Inflammatory macrophage treated with lipopolysaccharide for 4 hours (primary cell): Measurements from ENCODE around the gene SMG6.

ENCODE experiments used
- DNase-seq: peaks from one replicate; pipeline ENCODE4 v3.0.0-alpha.2; 2020

SMG6 gene

DNA sequence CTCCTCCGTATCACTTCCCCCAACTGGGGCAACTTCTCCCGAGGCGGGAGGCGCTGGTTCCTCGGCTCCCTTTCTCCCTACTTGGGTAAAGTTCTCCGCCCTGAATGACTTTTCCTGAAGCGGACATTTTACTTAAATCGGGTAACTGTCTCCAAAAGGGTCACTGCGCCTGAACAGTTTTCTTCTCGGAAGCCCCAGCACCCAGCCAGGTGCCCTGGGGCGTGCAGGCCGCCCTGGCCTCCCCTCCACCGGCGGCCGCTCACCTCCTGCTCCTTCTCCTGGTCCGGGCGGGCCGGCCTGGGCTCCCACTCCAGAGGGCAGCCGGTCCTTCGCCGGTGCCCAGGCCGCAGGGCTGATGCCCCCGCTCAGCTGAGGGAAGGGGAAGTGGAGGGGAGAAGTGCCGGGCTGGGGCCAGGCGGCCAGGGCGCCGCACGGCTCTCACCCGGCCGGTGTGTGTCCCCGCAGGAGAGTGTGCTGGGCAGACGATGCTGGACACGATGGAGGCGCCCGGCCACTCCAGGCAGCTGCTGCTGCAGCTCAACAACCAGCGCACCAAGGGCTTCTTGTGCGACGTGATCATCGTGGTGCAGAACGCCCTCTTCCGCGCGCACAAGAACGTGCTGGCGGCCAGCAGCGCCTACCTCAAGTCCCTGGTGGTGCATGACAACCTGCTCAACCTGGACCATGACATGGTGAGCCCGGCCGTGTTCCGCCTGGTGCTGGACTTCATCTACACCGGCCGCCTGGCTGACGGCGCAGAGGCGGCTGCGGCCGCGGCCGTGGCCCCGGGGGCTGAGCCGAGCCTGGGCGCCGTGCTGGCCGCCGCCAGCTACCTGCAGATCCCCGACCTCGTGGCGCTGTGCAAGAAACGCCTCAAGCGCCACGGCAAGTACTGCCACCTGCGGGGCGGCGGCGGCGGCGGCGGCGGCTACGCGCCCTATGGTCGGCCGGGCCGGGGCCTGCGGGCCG lies 247.1 kb downstream of the SMG6 start:
- DNase-seq, result peak; percentile 43

DNA sequence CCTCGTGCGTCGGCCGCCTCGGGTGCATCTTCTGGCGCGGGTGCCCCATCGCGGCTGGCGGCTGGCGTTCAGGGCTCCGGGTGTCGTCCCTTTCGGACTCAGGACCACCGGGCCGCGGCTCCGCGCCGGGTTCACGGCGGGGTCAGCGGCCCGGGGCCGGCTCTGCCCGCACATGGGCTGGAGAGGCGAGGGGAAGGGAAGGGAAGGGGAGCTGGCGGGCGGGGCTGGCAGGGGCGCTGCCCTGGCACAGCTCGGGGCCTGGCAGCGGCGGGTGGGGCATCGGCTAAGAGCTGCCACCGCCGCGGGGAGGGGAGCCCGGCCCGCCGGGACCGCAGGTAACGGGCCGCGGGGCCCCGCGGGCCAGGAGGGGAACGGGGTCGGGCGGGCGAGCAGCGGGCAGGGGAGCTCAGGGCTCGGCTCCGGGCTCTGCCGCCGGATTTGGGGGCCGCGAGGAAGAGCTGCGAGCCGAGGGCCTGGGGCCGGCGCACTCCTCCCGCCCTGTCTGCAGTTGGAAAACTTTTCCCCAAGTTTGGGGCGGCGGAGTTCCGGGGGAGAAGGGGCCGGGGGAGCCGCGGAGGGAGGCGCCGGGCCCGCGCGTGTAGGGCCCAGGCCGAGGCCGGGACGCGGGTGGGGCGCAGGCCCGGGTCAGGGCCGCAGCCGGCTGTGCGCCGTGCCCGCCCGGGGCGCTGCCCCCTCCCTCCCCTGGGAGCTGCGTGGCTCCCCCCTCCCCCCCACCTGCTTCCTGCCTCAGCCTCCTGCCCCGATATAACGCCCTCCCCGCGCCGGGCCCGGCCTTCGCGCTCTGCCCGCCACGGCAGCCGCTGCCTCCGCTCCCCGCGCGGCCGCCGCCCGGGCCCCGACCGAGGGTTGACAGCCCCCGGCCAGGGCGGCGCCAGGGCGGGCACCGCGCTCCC lies 248.0 kb downstream of the SMG6 start:
- peak; percentile 10 for DNase-seq

DNA sequence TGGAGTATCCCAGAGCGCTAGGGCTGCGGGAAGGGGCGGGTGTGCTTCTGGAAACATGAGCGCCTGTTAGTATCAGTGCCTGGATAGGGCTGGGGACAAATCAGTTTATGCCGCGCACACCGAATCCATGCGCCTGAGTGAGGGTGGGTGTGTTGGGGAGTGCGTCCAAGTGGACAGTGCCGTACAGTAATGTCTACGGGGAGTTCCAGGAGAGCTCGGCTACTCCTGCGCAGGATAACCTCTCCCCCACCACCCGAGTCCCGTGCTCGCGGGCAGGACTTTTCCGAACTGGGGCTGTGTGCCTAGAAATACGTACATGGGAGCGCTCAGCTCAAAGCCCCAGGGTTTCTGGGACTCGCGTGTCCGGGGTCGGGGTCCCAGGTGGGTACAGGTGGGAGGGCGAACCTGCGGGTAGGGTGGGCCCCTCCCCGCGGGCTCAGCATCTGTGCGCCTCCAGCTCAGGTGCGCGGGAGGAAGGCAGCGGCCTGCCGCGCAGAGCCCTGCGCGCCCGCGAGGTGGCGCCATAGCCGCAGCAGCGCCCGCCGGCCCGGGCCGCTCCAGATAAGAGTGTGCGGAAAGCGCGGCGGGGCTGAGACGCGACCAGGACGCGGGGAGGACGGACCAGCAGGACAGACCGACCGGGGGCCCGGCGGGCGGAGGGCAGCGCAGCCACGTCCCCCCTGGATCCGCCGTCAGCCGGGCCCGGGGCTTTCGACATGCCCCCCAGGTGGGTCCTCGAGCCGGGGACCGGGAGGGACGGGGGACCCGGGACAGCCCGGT lies 248.9 kb downstream of the SMG6 start, which contains the start of gene HIC1:
HIC1 (plus strand) TSS at position 592 of the 780 bp plus-strand sequence. CDS start 1,588 bp downstream, outside the sequence.
- DNase-seq, result peak; percentile 69

DNA sequence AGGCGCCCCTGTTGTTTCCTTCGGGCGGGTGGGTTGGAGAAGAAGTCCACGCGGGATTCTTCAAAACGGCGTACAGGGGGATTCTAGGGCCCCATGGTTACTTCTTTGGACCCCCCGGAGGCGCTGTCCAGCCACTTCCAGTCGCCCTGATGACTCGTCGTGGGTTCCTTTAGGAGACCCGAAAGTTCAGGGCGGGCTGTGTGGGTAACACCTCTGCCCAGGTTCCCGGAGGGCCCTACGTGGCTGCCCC lies 249.4 kb downstream of the SMG6 start:
- no peak for DNase-seq

DNA sequence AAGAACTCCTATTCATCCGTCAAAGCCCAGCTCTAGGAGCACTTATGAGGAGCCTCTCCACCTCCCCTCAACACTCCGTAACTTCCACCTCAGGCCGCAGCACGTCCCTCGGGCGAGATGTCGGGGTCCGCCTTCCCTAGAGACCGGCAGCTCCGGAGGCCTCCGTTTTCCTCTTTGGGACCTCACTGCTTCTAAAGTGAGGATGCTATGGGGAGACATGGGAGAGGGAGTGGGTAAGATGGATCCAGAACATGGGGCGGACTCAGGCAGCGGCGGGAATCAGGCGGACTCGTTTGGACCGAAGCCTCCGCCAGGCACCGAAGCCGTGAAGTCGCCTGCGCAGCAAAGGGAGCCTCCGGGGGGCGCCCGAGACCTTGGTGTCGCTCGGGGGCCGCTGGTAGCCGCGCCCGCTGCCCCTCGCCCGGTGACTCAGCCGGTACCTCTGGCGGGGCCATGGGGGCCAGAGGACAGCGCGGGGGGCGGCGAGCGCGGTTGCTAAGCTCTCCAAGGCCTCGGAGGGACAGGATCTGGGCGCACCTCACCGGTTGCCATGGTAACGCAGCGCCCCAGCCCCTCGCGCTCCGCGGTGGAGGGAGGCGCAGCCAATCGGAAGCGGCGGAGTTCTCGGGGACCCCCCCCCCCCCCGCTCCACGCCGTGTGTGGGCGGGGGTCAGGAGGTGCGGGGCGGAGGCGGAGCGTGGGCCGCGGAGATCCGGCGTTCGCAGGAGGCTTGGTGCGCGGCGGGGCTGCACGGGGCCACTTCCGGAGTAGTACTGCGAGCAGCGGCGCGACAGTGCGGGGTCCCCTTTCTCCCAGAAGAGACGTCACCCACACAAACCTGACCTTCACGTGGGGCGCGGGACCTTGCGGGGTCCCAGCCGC lies 250.0 kb downstream of the SMG6 start:
- DNase-seq, result peak; percentile 63

DNA sequence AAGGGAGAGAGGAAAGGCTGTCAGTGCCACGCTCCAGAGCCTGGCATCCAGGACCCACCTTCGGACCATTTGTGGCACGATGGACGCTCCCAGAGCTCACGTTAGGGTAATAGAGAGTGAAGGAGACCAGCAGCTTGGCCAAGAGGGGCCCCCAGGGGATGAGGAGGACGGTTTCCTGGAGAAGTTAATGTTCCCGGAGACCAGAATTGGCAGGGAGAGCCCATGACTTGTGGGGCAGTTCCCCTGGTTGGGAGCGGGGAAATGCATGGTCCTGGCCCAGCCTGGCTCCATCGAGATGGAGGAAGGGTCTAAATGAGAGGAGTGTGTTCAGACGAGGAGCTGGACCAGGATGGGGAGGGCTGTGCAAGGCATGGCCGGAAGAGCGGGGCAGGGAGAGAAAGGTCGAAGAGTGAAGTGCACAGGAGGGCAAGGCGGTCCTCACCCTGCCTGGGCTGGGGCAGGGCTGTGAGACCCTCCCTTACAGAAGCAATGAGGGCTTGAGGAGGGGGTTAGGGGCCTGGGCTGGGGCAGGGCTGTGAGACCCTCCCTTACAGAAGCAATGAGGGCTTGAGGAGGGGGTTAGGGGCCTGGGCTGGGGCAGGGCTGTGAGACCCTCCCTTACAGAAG lies 251.5 kb downstream of the SMG6 start:
- DNase-seq, result no peak

DNA sequence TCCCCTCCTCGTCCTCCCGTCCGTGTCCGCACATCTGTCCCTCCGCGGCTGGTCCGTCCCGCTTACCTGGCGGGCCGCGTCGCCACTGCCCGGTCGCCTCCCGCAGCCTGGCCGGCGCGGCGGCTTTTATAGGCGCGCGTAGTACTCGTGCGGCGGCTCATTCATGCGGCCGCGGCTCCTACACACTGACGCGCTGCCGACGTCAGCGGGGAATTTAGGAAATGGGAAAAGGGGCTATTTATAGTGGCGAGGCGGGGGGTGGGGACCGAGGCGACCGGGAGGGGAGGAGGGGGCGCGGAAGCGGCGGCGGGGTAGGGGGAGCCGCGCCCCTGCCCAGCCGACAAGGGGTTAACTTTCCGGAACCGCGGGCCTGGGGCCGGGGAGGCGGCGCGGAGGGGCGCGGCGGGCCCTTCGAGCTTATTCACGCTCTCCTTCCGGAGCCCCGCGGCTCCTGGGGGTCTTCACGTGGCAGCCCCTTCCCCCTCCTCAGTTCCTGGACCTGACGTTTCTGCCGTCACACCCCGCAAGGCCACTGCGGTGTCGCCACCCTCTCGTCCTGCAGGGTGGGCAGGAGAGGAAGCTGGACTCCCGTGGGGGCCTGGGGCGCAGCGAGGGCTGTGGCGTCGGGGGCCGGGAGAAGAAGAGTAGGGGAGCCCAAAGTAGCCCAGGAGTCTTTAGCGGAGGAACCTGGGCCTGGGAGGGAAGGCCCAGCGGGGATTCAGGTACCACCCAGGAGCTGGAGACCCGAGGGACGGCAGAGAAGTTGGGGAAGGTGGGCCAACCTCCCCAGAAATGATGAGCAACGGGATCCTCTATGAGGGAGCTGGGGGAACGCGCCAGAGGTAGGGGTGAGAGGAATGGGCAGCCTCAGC lies 252.3 kb downstream of the SMG6 start:
- peak; percentile 54 for DNase-seq

DNA sequence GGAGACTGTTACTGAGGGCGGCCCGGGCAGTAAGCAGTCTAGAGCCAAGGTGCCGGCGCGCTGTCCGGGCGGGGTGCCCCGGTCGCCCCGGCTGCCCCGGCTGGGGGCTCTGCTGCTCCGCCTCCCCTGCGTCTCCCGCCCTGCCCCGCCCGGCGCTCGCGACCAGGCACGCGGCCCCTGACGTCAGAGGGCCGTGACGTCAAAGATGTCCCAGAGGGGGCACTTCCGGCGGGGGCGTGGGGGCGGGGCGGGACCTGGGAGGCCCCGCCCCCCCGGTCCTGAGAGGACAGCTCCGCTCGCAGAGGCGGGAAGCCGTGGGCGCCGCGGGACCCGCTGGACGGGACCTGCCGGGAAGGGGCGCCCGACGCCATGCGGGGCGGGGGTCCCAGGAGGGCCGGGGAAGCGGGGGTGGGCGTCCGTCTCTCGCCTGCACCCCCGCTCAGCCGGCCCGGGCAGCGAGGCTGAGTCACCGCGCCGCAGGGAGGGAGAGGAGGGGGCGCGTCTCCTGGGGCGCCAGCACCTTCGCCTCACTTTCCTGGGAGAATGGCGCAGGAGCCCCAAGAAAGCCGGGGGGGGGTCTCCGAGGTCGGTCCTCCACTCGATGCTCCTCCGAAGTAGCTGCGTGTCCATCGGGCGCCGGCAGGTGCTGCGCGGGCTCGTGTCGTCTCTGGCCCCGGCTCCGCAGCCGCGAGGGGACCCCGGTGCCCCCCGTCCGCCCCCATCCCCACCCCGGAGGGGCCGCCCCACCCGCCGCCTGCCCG lies 253.1 kb downstream of the SMG6 start:
- DNase-seq, result peak; percentile 77

DNA sequence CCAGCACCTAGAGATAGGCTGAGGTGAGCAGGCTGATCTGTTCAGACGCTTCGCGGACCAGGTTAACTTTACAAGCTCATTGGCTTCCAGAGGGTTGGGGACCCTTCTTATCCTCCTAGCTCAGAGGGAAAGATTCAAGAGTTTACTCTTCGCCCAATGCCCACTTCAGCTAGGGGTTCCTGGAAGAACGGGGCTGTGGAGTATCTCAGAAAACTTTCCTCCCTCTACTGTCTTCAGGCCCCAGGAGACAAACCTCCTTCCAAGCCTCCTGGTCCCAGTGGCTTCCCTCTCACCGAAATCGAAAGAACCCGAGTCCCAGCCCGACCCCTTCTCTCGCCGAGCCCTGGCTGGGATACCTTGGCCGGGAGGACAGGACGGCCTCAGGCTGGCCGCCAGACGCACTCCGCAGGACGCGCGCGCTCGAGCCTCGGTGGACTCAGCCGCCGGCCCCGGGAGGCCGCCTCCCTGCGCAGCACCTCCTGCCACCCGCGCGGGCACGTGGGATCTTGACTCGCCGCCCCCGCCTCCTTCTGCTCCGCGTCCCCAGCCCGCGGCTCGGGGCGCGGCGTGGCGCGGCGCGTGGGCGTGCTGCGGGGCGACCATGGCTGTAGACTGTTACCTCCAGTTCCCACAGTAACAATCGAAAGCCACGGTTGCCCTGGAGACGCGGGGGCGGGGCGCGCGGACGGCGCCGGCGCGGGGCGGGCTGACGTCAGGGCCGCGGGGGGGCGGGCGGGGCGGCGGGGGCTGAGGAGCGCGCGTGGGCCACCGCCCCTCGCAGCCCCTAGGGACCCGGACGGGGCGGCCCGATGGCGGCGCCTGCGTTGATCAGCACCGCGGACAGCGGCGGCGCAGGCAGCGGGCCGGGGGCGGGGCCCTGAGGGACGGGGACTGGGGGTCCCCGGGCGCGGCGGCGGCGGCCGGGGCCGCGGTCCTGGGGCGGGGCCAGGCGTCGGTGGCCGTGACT lies 254.0 kb downstream of the SMG6 start:
- DNase-seq, result peak; percentile 83

DNA sequence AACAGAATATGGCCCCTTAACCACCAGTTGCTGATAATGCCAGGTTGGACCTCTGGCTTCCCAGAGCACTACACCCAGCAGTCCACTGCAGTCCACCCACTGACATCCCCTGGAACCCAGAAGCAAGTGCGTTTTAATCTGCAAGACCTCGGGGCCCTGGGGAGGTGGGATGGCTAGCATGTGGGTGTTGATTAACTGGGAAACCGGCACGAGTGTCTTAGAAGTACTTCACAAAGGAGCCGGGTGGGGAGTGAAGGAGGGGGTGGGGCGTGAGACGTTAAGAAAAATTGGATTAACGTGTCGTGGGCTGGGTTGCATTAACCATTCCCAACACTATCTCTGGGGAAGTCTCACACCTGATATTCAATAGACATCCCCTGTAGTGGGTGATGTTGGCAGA lies 254.8 kb downstream of the SMG6 start:
- DNase-seq, result no peak

DNA sequence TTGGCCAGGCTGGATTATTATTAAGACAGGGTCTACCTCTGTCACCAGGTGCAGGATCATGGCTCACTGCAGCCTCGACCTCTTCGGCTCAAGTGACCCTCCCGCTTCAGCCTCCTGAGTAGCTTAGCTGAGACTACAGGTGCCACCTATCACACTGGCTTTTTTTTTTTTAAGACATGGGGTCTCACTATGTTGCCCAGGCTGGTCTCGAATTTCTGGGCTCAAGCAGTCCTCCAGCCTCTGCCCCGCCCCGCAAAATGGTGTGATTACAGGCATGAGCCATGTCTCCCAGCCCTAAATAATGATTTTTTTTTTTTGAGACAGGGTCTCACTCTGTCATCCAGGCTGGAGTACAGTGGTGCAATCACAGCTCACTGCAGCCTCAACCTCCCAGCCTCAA lies 256.0 kb downstream of the SMG6 start:
- DNase-seq, result no peak

DNA sequence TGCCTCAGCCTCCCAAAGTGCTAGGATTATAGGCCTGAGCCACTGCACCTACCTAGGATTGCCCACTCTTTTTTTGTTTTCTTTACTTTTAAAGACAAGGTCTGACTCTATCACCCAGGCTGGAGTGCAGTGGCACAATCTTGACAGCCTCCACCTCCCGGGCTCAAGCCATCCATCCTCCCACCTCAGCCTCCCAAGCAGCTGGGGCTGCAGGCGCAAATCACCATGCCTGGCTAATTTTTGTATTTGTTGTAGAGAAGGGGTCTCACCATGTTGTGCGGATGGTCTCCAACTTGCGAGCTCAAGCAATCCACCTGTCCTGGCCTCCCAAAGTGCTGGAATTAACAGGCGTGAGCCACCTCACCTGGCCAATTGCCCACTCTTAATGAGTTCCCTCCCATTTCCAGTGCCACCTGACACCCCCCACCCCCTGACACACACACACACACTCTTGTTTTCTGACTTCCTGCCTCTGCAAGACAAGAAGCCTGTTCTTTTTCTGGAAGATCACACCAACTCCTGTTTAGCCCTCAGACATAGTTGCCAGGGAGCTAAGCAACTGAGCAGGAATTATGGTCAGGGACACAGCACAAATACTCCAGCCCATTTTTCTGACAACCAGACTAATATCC lies 259.2 kb downstream of the SMG6 start:
- DNase-seq, result no peak

DNA sequence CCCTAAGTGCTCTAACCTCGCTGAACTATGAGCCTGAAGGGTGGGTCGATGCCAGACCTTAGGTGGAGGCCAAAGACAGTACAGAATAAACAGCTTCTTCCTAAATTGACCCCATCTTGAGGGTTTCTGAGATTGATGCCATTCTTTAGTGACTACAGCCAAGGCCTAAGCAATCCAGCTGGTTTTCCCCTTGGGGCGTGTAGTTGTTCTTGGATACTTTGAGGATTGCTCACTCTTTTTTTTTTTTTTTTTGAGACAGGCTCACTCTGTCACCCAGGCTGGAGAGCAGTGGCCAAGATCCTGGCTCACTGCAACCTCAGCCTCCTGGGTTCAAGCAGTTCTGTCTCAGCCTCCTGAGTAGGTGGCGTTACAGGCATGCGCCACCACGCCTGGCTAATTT lies 259.8 kb downstream of the SMG6 start:
- no peak for DNase-seq

DNA sequence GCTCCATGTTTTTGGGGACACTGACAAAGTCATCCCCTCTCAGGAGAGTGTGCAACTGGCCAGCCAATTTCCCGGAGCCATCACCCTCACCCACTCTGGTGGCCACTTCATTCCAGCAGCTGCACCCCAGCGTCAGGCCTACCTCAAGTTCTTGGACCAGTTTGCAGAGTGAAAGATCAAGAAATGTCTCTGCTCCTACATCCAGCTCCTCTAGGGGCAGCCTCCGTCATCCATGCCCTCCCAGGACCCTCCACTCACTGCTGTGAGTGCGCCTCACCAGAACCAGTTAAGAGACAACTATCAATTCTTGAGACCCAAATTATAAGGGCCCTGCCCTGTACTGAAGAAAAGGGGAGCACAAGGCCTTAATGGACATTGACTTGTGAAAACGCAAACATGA lies 260.7 kb downstream of the SMG6 start:
- DNase-seq, result no peak

DNA sequence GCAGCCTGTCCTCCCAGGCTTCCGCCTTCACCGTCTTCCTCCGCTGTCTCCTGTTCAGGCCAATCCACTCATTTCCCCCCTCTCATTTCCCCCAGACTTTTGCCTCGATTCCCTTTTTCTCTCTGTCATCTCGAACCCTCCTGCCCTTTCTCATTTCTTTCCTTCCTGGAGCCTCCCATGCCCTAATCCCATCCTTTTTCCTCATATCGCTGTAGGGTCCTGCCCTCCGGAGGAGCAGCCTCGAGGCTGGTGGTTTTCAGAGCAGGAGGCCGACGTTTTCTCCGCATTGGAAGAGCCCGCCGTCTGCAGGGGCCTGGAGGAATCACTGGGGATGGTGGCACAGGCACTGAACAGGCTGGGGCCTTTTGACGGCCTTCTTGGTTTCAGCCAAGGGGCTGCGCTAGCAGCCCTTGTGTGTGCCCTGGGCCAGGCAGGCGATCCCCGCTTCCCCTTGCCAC lies 261.2 kb downstream of the SMG6 start:
- no peak for DNase-seq

DNA sequence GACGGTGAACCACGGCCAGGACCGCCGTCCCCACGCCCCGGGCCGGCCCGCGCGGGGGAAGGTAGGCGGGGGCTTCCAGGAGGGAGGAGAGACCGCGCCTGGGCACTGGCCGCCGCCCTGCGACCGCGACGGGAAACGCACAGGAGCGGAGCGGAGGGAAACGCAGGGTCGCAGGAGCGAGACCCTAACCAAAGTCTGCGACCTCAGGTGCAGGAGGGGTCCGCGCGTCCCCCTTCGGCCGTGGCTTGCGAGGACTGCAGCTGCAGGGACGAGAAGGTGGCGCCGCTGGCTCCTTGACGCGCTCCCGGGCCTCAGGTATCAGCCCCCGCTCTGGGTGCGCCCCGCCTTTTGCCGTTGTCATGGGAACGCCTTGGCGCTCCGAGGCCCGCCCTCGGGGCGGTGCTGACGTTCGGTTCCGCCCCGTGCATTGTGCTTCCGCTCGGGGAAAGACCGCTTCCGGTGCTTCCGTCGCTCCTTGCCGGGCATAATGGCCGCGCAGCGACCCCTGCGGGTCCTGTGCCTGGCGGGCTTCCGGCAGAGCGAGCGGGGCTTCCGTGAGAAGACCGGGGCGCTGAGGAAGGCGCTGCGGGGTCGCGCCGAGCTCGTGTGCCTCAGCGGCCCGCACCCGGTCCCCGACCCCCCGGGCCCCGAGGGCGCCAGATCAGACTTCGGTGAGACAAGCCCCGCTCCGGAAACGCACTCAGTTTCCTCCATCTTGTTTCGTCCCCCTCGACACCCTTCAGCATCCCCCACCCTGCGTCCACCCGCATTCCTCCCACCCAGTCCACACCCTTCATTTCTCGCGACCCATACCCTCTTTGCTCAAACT lies 261.8 kb downstream of the SMG6 start, which contains the start of gene OVCA2:
OVCA2 (plus strand) TSS at position 462 of the 829 bp plus-strand sequence; CDS start at position 488, 26 bp downstream.
- DNase-seq, result peak; percentile 94
